DOHH2 (cell line): ENCODE data around the gene TBC1D14.
A peak's percentile ranks its signal among the peaks of the same experiment; 100 is the strongest.

Source experiments
- H3F3A ChIP-seq: fragments of 200-600 bp; sonication (generic), shearing (Covaris generic); 2 replicates; pipeline ENCODE4 v1.6.0; 2016; ENCODE audit warnings: antibody characterized with exemption, mild to moderate bottlenecking; ENCODE audit not compliant: control insufficient read depth, insufficient read depth
- H3K27ac ChIP-seq: fragments of 200-600 bp; sonication (generic); 2 replicates; pipeline ENCODE4 v1.5.1; 2014; ENCODE audit warnings: low read depth, mild to moderate bottlenecking, low read length, moderate library complexity
- H3K27me3 ChIP-seq: fragments of 200-600 bp; sonication (generic); 2 replicates; pipeline ENCODE4 v1.6.1; 2014; ENCODE audit warnings: mild to moderate bottlenecking, low read length, mixed read lengths; ENCODE audit not compliant: control insufficient read depth
- H3K36me3 ChIP-seq: fragments of 200-600 bp; sonication (generic); 2 replicates; pipeline ENCODE4 v1.6.1; 2014; ENCODE audit warnings: mild to moderate bottlenecking, low read length, moderate library complexity, mixed read lengths; ENCODE audit not compliant: control insufficient read depth
- H3K4me1 ChIP-seq: fragments of 200-600 bp; sonication (generic); 2 replicates; pipeline ENCODE4 v1.6.1; 2014; ENCODE audit warnings: mild to moderate bottlenecking, low read length, mixed read lengths; ENCODE audit not compliant: control insufficient read depth
- H3K4me2 ChIP-seq: fragments of 200-600 bp; sonication (generic); 2 replicates; pipeline ENCODE4 v1.6.0; 2014; ENCODE audit warnings: mild to moderate bottlenecking, low read length, moderate library complexity
- H3K4me3 ChIP-seq: fragments of 200-600 bp; sonication (generic); 2 replicates; pipeline ENCODE4 v1.5.1; 2014; ENCODE audit warnings: mild to moderate bottlenecking, low read length, mixed read lengths
- H3K79me2 ChIP-seq: fragments of 200-600 bp; sonication (generic); 2 replicates; pipeline ENCODE4 v1.6.1; 2014; ENCODE audit warnings: mild to moderate bottlenecking, low read length, mixed read lengths; ENCODE audit not compliant: control insufficient read depth
- H3K9me2 ChIP-seq: fragments of 200-600 bp; sonication (generic); replicated peaks from 2 replicates; pipeline ENCODE4 v1.6.1; 2014; ENCODE audit warnings: mild to moderate bottlenecking, low read length, mixed read lengths; ENCODE audit not compliant: control insufficient read depth
- H3K9me3 ChIP-seq: fragments of 200-600 bp; sonication (generic); 2 replicates; pipeline ENCODE4 v1.6.1; 2014; ENCODE audit warnings: antibody characterized with exemption, low read length, mixed read lengths; ENCODE audit not compliant: control insufficient read depth, insufficient read depth
- H4K20me1 ChIP-seq: fragments of 200-600 bp; sonication (generic); 2 replicates; pipeline ENCODE4 v1.6.0; 2014; ENCODE audit warnings: low read depth, mild to moderate bottlenecking, antibody characterized with exemption, low read length, moderate library complexity; ENCODE audit not compliant: control insufficient read depth, insufficient read depth
- CTCF ChIP-seq: fragments of 200-600 bp; sonication (generic); IDR thresholded peaks from one replicate; pipeline ENCODE4 v1.5.1; 2014; ENCODE audit warnings: antibody characterized with exemption, mild to moderate bottlenecking, low read depth, low read length; ENCODE audit not compliant: poor library complexity, severe bottlenecking
- EZH2phosphoT487 ChIP-seq: fragments of 200-600 bp; sonication (generic); IDR thresholded peaks from 2 replicates; pipeline ENCODE4 v1.6.1; 2017; ENCODE audit warnings: borderline replicate concordance, mild to moderate bottlenecking, antibody characterized with exemption, low read length, moderate library complexity, mixed read lengths

TBC1D14 gene

GRCh38 chr4:6929812-6930464 lies 20.3 kb downstream of the TBC1D14 start:
- no peaks in the 10 kb centered on the region for H3K9me2 ChIP-seq
- no peaks in the 10 kb centered on the region for H3K27me3 ChIP-seq
- no peaks in the 10 kb centered on the region for H3K9me3 ChIP-seq
- H3K4me3 ChIP-seq: no peak overlapping the region
- peaks cover 93% of the 10 kb centered on the region for H3K79me2 ChIP-seq
- H3K4me2 ChIP-seq: 0 out of 2 replicates have a peak overlapping the region, but pooled peaks have one; percentile 7
- no peak overlapping the region for H3K27ac ChIP-seq
- H3F3A ChIP-seq: no peaks in the 10 kb centered on the region
- TF ChIP-seq EZH2phosphoT487: no peak
- no peak for TF ChIP-seq CTCF
- peaks cover 13% of the 10 kb centered on the region; the same call in 1 of the 2 replicates for H4K20me1 ChIP-seq
- peaks cover 47% of the 10 kb centered on the region for H3K36me3 ChIP-seq
- peaks cover 13% of the 10 kb centered on the region for H3K4me1 ChIP-seq

- Histone ChIP-seq H3F3A (no peaks in the 10 kb centered on the region; the same call in 1 of the 2 replicates), H3K27ac (no peak overlapping the region), H3K4me1 (peaks cover 20% of the 10 kb centered on the region), H4K20me1 (peaks cover 13% of the 10 kb centered on the region; the same call in 1 of the 2 replicates), H3K36me3 (peaks cover 33% of the 10 kb centered on the region), H3K4me2 (no peak overlapping the region), H3K9me3 (no peaks in the 10 kb centered on the region), H3K9me2 (no peaks in the 10 kb centered on the region), H3K79me2 (peaks cover 88% of the 10 kb centered on the region), H3K27me3 (no peaks in the 10 kb centered on the region), H3K4me3 (no peak overlapping the region)
- TF ChIP-seq CTCF: no peak
- TF ChIP-seq EZH2phosphoT487: no peak
These were observed 22.8 kb downstream of the TBC1D14 start for GRCh38 chr4:6932475-6932874.

- Histone ChIP-seq H3K4me3 (no peak overlapping the region), H3K79me2 (peaks cover 88% of the 10 kb centered on the region), H3K27me3 (no peaks in the 10 kb centered on the region), H3F3A (no peaks in the 10 kb centered on the region; the same call in 1 of the 2 replicates), H4K20me1 (peaks cover 12% of the 10 kb centered on the region; the same call in 1 of the 2 replicates), H3K27ac (no peak overlapping the region), H3K4me2 (no peak overlapping the region), H3K4me1 (peaks cover 24% of the 10 kb centered on the region), H3K9me2 (no peaks in the 10 kb centered on the region), H3K9me3 (no peaks in the 10 kb centered on the region), H3K36me3 (peaks cover 32% of the 10 kb centered on the region)
- TF ChIP-seq CTCF (no peak), EZH2phosphoT487 (no peak)
These were observed 23.3 kb downstream of the TBC1D14 start for GRCh38 chr4:6932918-6933317.
